Natural killer cell (primary cell): ENCODE results near the gene GLIS1. TPM values are rescaled to one million over a fixed set of nuclear protein-coding genes. Genes with fewer than 3 reads are reported as not detected.

Experiments
- ATAC-seq, 3 donors: fragments of 150-1000 bp in 2 of 3; fragments of 200-7000 bp in 1 of 3; cut with Tn5 transposase; 1 replicate in 1 of 3; 2 replicates in 2 of 3; pipeline ENCODE4 v1.10.0; 2021; ENCODE audit warnings: mild to moderate bottlenecking in 2 of 3, moderate library complexity in 2 of 3
- DNase-seq, 2 donors: peaks; one replicate each; pipeline versions ENCODE4 v3.0.0 to v3.0.0-alpha.2; 2013 to 2021; ENCODE audit warnings: mixed read lengths in 1 of 2
- H3K27ac ChIP-seq: one replicate; pipeline ENCODE4 v1.5.1; 2013; ENCODE audit warnings: mild to moderate bottlenecking, low read length
- H3K27me3 ChIP-seq: one replicate; pipeline ENCODE4 v1.6.1; 2013; ENCODE audit warnings: low read length; ENCODE audit not compliant: control insufficient read depth, insufficient read depth
- H3K36me3 ChIP-seq: one replicate; pipeline ENCODE4 v1.6.1; 2013; ENCODE audit warnings: low read length; ENCODE audit not compliant: control insufficient read depth, insufficient read depth
- H3K4me1 ChIP-seq: one replicate; pipeline ENCODE4 v1.6.1; 2013; ENCODE audit warnings: low read length; ENCODE audit not compliant: control insufficient read depth, insufficient read depth
- H3K4me3 ChIP-seq: one replicate; pipeline ENCODE4 v1.5.1; 2013; ENCODE audit warnings: low read length
- H3K9me3 ChIP-seq: one replicate; pipeline ENCODE4 v1.6.1; 2013; ENCODE audit warnings: low read length; ENCODE audit not compliant: control insufficient read depth, insufficient read depth
- H3K27ac Mint-ChIP-seq, 2 donors: one replicate each; pipeline ENCODE4 v1.8.0; 2022; ENCODE audit warnings: mild to moderate bottlenecking in 2 of 2, mixed read lengths in 2 of 2, moderate library complexity in 1 of 2
- H3K27me3 Mint-ChIP-seq, 2 donors: one replicate each; pipeline ENCODE4 v1.8.0; 2022; ENCODE audit warnings: low read depth in 2 of 2, mixed read lengths in 2 of 2
- H3K36me3 Mint-ChIP-seq: one replicate; pipeline ENCODE4 v1.8.0; 2022; ENCODE audit warnings: mixed read lengths
- H3K4me1 Mint-ChIP-seq, 2 donors: one replicate each; pipeline ENCODE4 v1.8.0; 2022; ENCODE audit warnings: mixed read lengths in 2 of 2
- H3K4me3 Mint-ChIP-seq: one replicate; pipeline ENCODE4 v1.8.0; 2022; ENCODE audit warnings: mild to moderate bottlenecking, moderate library complexity, mixed read lengths
- H3K9me3 Mint-ChIP-seq, 2 donors: one replicate each; pipeline ENCODE4 v1.8.0; 2022; ENCODE audit warnings: mixed read lengths in 2 of 2
- CTCF ChIP-seq: fragments of 200-600 bp; IDR thresholded peaks from one replicate; pipeline ENCODE4 v1.8.0; 2022; ENCODE audit warnings: antibody characterized with exemption
- WGBS: methylation state at CpG from one replicate; pipeline ENCODE4 v1.1.7; 2013; ENCODE audit warnings: missing lambda C conversion rate; ENCODE audit not compliant: insufficient coverage; 5-methylcytosine and 5-hydroxymethylcytosine counted together
- intact Hi-C: fragments of 100-400 bp; cut with micrococcal nuclease; formaldehyde crosslinking; loops from one replicate; pipeline ENCODE4 v1.14.2; 2022
- total RNA-seq, 4 donors: library from RNA; stranded (reverse); fragments of 120-200 nt in 1 of 4; gene quantifications; one replicate each; pipeline versions ENCODE4 v1.2.3 to v1.2.4, GENCODE V29; 2013 to 2022

GLIS1 gene
- total RNA-seq, 3 donors from 2014 or later (not counting 1 experiment from before 2014, with no cell fraction given): not detected

- 90% methylated on average over 8 of the region's 8 CpGs for WGBS
- DNase-seq: no peak
- H3K27me3 ChIP-seq: no peaks in the 10 kb centered on the region
- intact Hi-C loops: no loop called here
- Mint-ChIP-seq H3K27me3 (peaks cover 7 to 10% of the 10 kb centered on the region in 2 donors), H3K9me3 (no peaks in the 10 kb centered on the region), H3K36me3 (no peaks in the 10 kb centered on the region), H3K27ac (no peak overlapping the region), H3K4me3 (no peak overlapping the region), H3K4me1 (no peaks in the 10 kb centered on the region)
- H3K4me1 ChIP-seq: no peaks in the 10 kb centered on the region
- no peak overlapping the region for H3K4me3 ChIP-seq
- ATAC-seq: no peak
- no peaks in the 10 kb centered on the region for H3K36me3 ChIP-seq
- TF ChIP-seq CTCF: no peak
- no peak overlapping the region for H3K27ac ChIP-seq
- H3K9me3 ChIP-seq: no peaks in the 10 kb centered on the region
Observed at GRCh38 chr1:53476579-53476978, 262.4 kb downstream of the GLIS1 start.

- no peak overlapping the region for H3K4me3 ChIP-seq
- 78% methylated on average over 7 of the region's 7 CpGs for WGBS
- Mint-ChIP-seq H3K4me1 (no peaks in the 10 kb centered on the region), H3K9me3 (no peaks in the 10 kb centered on the region), H3K27ac (no peak overlapping the region), H3K4me3 (no peak overlapping the region), H3K36me3 (no peaks in the 10 kb centered on the region), H3K27me3 (peaks cover 3 to 10% of the 10 kb centered on the region in 2 donors)
- H3K4me1 ChIP-seq: no peaks in the 10 kb centered on the region
- H3K27ac ChIP-seq: no peak overlapping the region
- no peak for ATAC-seq
- H3K9me3 ChIP-seq: no peaks in the 10 kb centered on the region
- H3K36me3 ChIP-seq: no peaks in the 10 kb centered on the region
- no peaks in the 10 kb centered on the region for H3K27me3 ChIP-seq
- no peak for TF ChIP-seq CTCF
- DNase-seq: no peak
- intact Hi-C loops: no loop called here
Observed at GRCh38 chr1:53475664-53476063, 263.3 kb downstream of the GLIS1 start.

- WGBS: 71% methylated on average over 3 of the region's 3 CpGs
Observed at GRCh38 chr1:53473463-53473862, 265.5 kb downstream of the GLIS1 start.

More at GRCh38 chr1:53473463-53473862, 265.5 kb downstream of the GLIS1 start:
- no peaks in the 10 kb centered on the region for H3K36me3 Mint-ChIP-seq
- peak in 1 of 2 donors; percentile 27 for DNase-seq
- no peaks in the 10 kb centered on the region for H3K9me3 Mint-ChIP-seq
- H3K36me3 ChIP-seq: no peaks in the 10 kb centered on the region
- H3K4me1 ChIP-seq: no peaks in the 10 kb centered on the region
- no peak for ATAC-seq
- no peak overlapping the region for H3K4me3 Mint-ChIP-seq
- TF ChIP-seq CTCF: no peak
- no peak overlapping the region for H3K4me3 ChIP-seq
- H3K27ac ChIP-seq: no peak overlapping the region
- H3K27ac Mint-ChIP-seq: no peak overlapping the region
- H3K27me3 ChIP-seq: no peaks in the 10 kb centered on the region
- H3K4me1 Mint-ChIP-seq: no peaks in the 10 kb centered on the region
- peaks cover 0 to 10% of the 10 kb centered on the region in 2 donors for H3K27me3 Mint-ChIP-seq
- intact Hi-C loops: loop anchor here (5.0 kb wide), 1 partner anchor 196 kb away; no protein-coding TSS in a partner anchor
- no peaks in the 10 kb centered on the region for H3K9me3 ChIP-seq
